ENCODE measurements around the gene CRIP3.

CRIP3 gene

DNA sequence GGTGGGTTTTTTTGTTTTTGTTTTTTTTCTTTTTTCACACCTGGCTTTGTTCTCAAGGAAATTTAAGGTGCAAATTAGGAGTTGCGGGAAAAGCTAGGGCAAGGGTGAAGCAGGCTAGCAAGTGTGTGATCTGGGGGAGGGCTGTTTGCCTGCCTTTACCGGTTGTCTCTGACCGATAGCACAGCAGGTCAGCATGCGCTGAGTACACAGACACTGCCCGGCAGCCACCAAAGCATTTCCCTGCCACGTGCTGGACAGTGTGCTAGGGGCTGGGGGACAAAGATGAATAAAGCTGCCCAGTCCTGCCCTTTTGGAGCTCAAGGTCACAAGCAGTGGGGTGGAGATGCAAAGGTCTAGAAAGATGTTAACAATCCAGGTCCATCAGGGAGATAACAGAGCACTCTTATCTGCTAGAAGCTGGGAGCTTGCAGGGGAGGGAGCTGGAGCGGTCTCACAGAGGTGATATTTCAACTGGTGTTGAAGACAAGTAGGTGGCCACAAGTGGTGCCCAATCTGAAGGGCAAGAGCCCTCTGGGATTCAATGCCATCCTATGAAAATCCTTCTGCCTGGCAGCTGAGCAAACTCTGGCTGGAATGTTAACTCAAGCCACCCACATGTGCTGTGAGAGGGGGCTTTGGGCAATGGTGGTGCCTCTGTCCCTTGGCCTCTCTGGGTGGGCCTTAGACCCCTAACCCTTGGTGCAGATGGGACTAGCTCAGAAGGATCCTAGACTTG is 40.8 kb downstream of the CRIP3 start (continued):
- no peak for TF ChIP-seq ZBTB17 (tag by site-specific recombination; IDR thresholded peaks at IDR 0.05)
- no peak for TF ChIP-seq ZNF555 (tag by site-specific recombination; conservative IDR thresholded peaks at IDR 0.05)
- TF ChIP-seq ZNF585B (tag by site-specific recombination; IDR thresholded peaks at IDR 0.05) = no peak
- no peak for TF ChIP-seq ZNF174 (tag by site-specific recombination; IDR thresholded peaks at IDR 0.05)

DNA sequence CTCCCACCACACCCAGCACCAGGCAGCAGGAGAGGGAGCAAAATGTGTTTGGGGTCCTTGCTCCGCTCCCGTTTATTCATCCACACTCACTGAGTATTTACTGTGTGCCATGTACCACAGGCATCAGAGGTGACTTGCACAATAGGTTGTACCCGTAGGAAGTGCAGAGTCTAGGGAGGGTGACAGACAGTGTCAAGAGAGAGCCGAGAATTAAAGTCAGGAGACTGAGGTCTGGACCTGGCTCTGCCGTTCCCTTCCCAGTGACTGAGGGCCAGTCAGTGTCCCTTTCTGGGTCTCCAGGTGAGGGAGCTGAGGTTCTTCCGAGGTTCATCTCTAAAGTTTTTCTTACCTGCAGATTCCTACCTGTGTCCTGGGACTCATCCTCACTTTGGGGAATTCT is 43.1 kb downstream of the CRIP3 start:
- H3K9me3 ChIP-seq (ENCODE audit: control insufficient read depth, insufficient read depth, low read depth, low read length) = no peaks in the 10 kb centered on the region
- ChIA-PET CTCF (interaction anchor here (0.6 to 7.6 kb wide), 4 partner anchors 36 to 217 kb away, joined by 3 to 83 read pairs (median 4); partner anchors contain the start of gene DNPH1), POLR2A (no interaction called here)

More for the DNA sequence above, 43.1 kb downstream of the CRIP3 start:
- no peak overlapping the region for H3K4me3 ChIP-seq (ENCODE audit: low read depth, low read length)
- no peaks in the 10 kb centered on the region for H3K4me1 ChIP-seq (ENCODE audit: control insufficient read depth, insufficient read depth, low read length)
- H3K36me3 ChIP-seq (ENCODE audit: control insufficient read depth in 2 of 2, insufficient read depth in 1 of 2, low read length in 2 of 2) = no peaks in the 10 kb centered on the region
- H3K27ac ChIP-seq (ENCODE audit: extremely low read depth, low read depth, low read length) = no peak overlapping the region
- TF ChIP-seq ZNF670 (tag by site-specific recombination; IDR thresholded peaks at IDR 0.05; ENCODE audit: low read depth) = no peak
- no peak for TF ChIP-seq ZNF561 (tag by site-specific recombination; IDR thresholded peaks at IDR 0.05; ENCODE audit: borderline replicate concordance)
- no peak for TF ChIP-seq SP3 (tag by site-specific recombination; IDR thresholded peaks at IDR 0.05)
- TF ChIP-seq ZNF132 (tag by site-specific recombination; IDR thresholded peaks at IDR 0.05; ENCODE audit: borderline replicate concordance) = no peak
- TF ChIP-seq, protein P1, sequence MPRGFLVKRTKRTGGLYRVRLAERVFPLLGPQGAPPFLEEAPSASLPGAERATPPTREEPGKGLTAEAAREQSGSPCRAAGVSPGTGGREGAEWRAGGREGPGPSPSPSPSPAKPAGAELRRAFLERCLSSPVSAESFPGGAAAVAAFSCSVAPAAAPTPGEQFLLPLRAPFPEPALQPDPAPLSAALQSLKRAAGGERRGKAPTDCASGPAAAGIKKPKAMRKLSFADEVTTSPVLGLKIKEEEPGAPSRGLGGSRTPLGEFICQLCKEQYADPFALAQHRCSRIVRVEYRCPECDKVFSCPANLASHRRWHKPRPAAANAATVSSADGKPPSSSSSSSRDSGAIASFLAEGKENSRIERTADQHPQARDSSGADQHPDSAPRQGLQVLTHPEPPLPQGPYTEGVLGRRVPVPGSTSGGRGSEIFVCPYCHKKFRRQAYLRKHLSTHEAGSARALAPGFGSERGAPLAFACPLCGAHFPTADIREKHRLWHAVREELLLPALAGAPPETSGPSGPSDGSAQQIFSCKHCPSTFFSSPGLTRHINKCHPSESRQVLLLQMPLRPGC (tag by site-specific recombination; IDR thresholded peaks at IDR 0.05) = no peak
- TF ChIP-seq ZNF837 (tag by site-specific recombination; IDR thresholded peaks at IDR 0.05) = no peak
- TF ChIP-seq ZNF510 (tag by site-specific recombination; IDR thresholded peaks at IDR 0.05; ENCODE audit: insufficient replicate concordance) = no peak
- no peak for TF ChIP-seq ZNF302 (tag by site-specific recombination; IDR thresholded peaks at IDR 0.05; ENCODE audit: low read depth)
- no peak for TF ChIP-seq REST (tag by site-specific recombination; IDR thresholded peaks at IDR 0.05)
- TF ChIP-seq YY1 (tag by site-specific recombination; IDR thresholded peaks at IDR 0.05) = no peak
- TF ChIP-seq, protein P2, sequence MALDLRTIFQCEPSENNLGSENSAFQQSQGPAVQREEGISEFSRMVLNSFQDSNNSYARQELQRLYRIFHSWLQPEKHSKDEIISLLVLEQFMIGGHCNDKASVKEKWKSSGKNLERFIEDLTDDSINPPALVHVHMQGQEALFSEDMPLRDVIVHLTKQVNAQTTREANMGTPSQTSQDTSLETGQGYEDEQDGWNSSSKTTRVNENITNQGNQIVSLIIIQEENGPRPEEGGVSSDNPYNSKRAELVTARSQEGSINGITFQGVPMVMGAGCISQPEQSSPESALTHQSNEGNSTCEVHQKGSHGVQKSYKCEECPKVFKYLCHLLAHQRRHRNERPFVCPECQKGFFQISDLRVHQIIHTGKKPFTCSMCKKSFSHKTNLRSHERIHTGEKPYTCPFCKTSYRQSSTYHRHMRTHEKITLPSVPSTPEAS (tag by site-specific recombination; IDR thresholded peaks at IDR 0.05) = no peak
- no peak for TF ChIP-seq SP7 (tag by site-specific recombination; IDR thresholded peaks at IDR 0.05)
- TF ChIP-seq ZSCAN30 (tag by site-specific recombination; IDR thresholded peaks at IDR 0.05) = no peak
- no peak for TF ChIP-seq ZNF121 (tag by site-specific recombination; IDR thresholded peaks at IDR 0.05)
- no peak for TF ChIP-seq ZNF571 (tag by site-specific recombination; IDR thresholded peaks at IDR 0.05)
- TF ChIP-seq ZNF544 (tag by site-specific recombination; IDR thresholded peaks at IDR 0.05) = no peak
- TF ChIP-seq ZNF292 (tag by site-specific recombination; IDR thresholded peaks at IDR 0.05; ENCODE audit: borderline replicate concordance, low read depth) = no peak
- no peak for TF ChIP-seq ZNF23 (tag by site-specific recombination; IDR thresholded peaks at IDR 0.05; ENCODE audit: borderline replicate concordance)
- no peak for TF ChIP-seq ZNF548 (tag by site-specific recombination; IDR thresholded peaks at IDR 0.05)
- TF ChIP-seq, protein P3, sequence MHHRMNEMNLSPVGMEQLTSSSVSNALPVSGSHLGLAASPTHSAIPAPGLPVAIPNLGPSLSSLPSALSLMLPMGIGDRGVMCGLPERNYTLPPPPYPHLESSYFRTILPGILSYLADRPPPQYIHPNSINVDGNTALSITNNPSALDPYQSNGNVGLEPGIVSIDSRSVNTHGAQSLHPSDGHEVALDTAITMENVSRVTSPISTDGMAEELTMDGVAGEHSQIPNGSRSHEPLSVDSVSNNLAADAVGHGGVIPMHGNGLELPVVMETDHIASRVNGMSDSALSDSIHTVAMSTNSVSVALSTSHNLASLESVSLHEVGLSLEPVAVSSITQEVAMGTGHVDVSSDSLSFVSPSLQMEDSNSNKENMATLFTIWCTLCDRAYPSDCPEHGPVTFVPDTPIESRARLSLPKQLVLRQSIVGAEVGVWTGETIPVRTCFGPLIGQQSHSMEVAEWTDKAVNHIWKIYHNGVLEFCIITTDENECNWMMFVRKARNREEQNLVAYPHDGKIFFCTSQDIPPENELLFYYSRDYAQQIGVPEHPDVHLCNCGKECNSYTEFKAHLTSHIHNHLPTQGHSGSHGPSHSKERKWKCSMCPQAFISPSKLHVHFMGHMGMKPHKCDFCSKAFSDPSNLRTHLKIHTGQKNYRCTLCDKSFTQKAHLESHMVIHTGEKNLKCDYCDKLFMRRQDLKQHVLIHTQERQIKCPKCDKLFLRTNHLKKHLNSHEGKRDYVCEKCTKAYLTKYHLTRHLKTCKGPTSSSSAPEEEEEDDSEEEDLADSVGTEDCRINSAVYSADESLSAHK (tag by site-specific recombination; IDR thresholded peaks at IDR 0.05) = no peak
